Chondrocyte (in vitro differentiated cells): ENCODE measurements around the gene TLCD1. TPM values are rescaled to one million over a fixed set of nuclear protein-coding genes. Genes with fewer than 3 reads are reported as not detected.

ENCODE experiments used
- DNase-seq: peaks from one replicate; pipeline ENCODE4 v3.0.0; 2021; ENCODE audit warnings: mixed read lengths, low spot score
- H3K27ac Mint-ChIP-seq: one replicate; pipeline ENCODE4 v1.8.0; 2021; ENCODE audit warnings: mild to moderate bottlenecking, moderate library complexity, mixed read lengths; ENCODE audit not compliant: unreplicated experiment
- H3K27me3 Mint-ChIP-seq: 2 replicates; pipeline ENCODE4 v1.8.0; 2021; ENCODE audit warnings: low read depth, mixed read lengths
- H3K36me3 Mint-ChIP-seq: 2 replicates; pipeline ENCODE4 v1.8.0; 2021; ENCODE audit warnings: low read depth, mixed read lengths
- H3K4me1 Mint-ChIP-seq: 2 replicates; pipeline ENCODE4 v1.8.0; 2021; ENCODE audit warnings: low read depth, mild to moderate bottlenecking, mixed read lengths
- H3K4me3 Mint-ChIP-seq: one replicate; pipeline ENCODE4 v1.8.0; 2021; ENCODE audit warnings: mild to moderate bottlenecking, moderate library complexity, mixed read lengths; ENCODE audit not compliant: unreplicated experiment
- H3K9me3 Mint-ChIP-seq: 2 replicates; pipeline ENCODE4 v1.8.0; 2021; ENCODE audit warnings: low read depth, mixed read lengths
- long read RNA-seq: library from polyadenylated mRNA; stranded (forward); transcript quantifications from one replicate; pipeline ENCODE4 v2.0.0, GENCODE V29; 2021
- total RNA-seq: library from RNA; stranded (reverse); gene quantifications from 3 replicates; pipeline ENCODE4 v1.2.1, GENCODE V29; 2021
- TF ChIP-seq, protein P1 (sequence below): fragments of 200-600 bp; sonication (generic); IDR thresholded peaks from 2 replicates; pipeline ENCODE4 v1.5.0; 2021; ENCODE audit warnings: antibody characterized with exemption, mild to moderate bottlenecking, moderate library complexity

The TLCD1 gene
- total RNA-seq, result 12.4 to 12.9 TPM (median 12.6 TPM) in 3 replicates
- long read RNA-seq, transcript TLCD1-201 (4 exons, 1,017 nt), result major isoform, 13 of 21 reads
- long read RNA-seq, partial matches to known transcripts, result 1 of 21 reads
- long read RNA-seq, other reads (novel, unspliced or antisense), result 7 of 21 reads

- no peaks in the 10 kb centered on the region for H3K27me3 Mint-ChIP-seq
- peaks cover 63% of the 10 kb centered on the region for H3K4me1 Mint-ChIP-seq
- H3K36me3 Mint-ChIP-seq, result peaks cover 18% of the 10 kb centered on the region
- peak within 1 kb of the TSS; percentile 85 for H3K4me3 Mint-ChIP-seq
- no peaks in the 10 kb centered on the region for H3K9me3 Mint-ChIP-seq
- TF ChIP-seq, protein P1, sequence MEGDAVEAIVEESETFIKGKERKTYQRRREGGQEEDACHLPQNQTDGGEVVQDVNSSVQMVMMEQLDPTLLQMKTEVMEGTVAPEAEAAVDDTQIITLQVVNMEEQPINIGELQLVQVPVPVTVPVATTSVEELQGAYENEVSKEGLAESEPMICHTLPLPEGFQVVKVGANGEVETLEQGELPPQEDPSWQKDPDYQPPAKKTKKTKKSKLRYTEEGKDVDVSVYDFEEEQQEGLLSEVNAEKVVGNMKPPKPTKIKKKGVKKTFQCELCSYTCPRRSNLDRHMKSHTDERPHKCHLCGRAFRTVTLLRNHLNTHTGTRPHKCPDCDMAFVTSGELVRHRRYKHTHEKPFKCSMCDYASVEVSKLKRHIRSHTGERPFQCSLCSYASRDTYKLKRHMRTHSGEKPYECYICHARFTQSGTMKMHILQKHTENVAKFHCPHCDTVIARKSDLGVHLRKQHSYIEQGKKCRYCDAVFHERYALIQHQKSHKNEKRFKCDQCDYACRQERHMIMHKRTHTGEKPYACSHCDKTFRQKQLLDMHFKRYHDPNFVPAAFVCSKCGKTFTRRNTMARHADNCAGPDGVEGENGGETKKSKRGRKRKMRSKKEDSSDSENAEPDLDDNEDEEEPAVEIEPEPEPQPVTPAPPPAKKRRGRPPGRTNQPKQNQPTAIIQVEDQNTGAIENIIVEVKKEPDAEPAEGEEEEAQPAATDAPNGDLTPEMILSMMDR, result no peak
- DNase-seq, result no peak
- peak within 1 kb of the TSS; percentile 97 for H3K27ac Mint-ChIP-seq
These were observed at the start of gene TLCD1 for GRCh38 chr17:28726226-28726626. Gene TLCD1 (minus strand): TSS chr17:28726233. CDS start chr17:28726097, 136 bp downstream.

DNA sequence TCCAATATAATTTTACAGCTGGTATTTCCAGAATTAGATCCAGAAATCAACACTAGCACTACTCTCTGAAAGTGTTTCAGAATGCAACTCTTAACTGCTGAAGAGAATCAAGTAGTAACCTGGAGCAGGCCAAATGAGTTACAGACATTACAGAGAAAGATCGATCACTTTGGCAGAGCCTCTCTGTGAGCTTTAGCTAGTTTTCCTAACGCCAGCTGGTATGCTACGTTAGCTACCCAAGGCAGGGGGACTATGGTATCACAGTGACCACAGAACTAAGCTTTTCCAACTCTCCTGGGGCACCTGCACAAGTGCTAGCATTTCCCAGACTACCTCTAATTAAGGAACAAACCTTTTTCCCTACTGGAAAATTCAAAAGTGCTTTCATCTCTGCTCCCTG, 48.2 kb upstream of the TLCD1 start:
- H3K36me3 Mint-ChIP-seq, result peaks cover 6% of the 10 kb centered on the region
- peaks cover 19% of the 10 kb centered on the region for H3K4me1 Mint-ChIP-seq
- DNase-seq, result no peak
- no peaks in the 10 kb centered on the region for H3K9me3 Mint-ChIP-seq
- H3K27ac Mint-ChIP-seq, result peak overlapping the region; percentile 45
- H3K4me3 Mint-ChIP-seq, result no peak overlapping the region
- no peaks in the 10 kb centered on the region for H3K27me3 Mint-ChIP-seq
- TF ChIP-seq, protein P1, result no peak

GRCh38 chr17:28773736-28774135, 47.7 kb upstream of the TLCD1 start:
- TF ChIP-seq, protein P1, result no peak
- Mint-ChIP-seq H3K4me1 (peaks cover 19% of the 10 kb centered on the region), H3K27ac (peak overlapping the region; percentile 45), H3K36me3 (peaks cover 2% of the 10 kb centered on the region), H3K27me3 (no peaks in the 10 kb centered on the region), H3K4me3 (no peak overlapping the region), H3K9me3 (no peaks in the 10 kb centered on the region)
- no peak for DNase-seq

- H3K27ac Mint-ChIP-seq, result peak overlapping the region; percentile 45
- no peaks in the 10 kb centered on the region for H3K27me3 Mint-ChIP-seq
- TF ChIP-seq, protein P1, result no peak
These were observed 39.0 kb upstream of the TLCD1 start for GRCh38 chr17:28765038-28765437.

DNA sequence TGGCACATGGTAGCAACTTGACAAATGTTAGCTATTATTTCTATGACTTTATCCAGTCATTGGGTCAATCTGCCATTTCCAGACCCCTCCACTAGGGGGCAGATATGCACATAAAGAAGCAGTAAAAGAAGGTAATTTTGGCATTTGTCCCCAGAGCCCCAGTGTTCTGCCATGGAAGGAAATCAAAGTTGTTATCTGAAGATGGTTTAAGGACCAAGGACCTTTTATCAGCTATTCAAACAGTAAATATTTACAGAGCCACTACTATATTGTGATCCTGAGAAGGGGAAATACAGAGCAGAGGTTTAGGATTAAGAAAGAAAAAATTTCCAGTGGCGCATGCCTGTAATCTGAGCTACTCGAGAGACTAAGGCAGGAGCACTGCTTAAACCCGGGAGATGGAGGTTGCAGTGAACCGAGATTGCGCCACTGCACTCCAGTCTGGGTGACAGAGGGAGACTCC, 37.8 kb upstream of the TLCD1 start:
- TF ChIP-seq, protein P1, result peak; percentile 96
- peak overlapping the region; percentile 68 for H3K27ac Mint-ChIP-seq
- H3K27me3 Mint-ChIP-seq, result no peaks in the 10 kb centered on the region
- no peak overlapping the region for H3K4me3 Mint-ChIP-seq
- no peak for DNase-seq
- H3K9me3 Mint-ChIP-seq, result no peaks in the 10 kb centered on the region
- peaks cover 8% of the 10 kb centered on the region for H3K36me3 Mint-ChIP-seq
- peaks cover 12% of the 10 kb centered on the region for H3K4me1 Mint-ChIP-seq

More at GRCh38 chr17:28765038-28765437, 39.0 kb upstream of the TLCD1 start:
- Mint-ChIP-seq H3K36me3 (peaks cover 2% of the 10 kb centered on the region), H3K4me1 (peaks cover 12% of the 10 kb centered on the region), H3K9me3 (no peaks in the 10 kb centered on the region), H3K4me3 (no peak overlapping the region)
- no peak for DNase-seq
